Kidney capillary endothelial cell (primary cell): Measurements from ENCODE around the gene PTEN.
A peak's percentile ranks its signal among the peaks of the same experiment; 100 is the strongest.
"Not testable (repeated sequence)": the region's sequence is repeated elsewhere in the genome, so short reads cannot be mapped to it uniquely, and the experiment has no call there.

ENCODE experiments used
- DNase-seq: peaks from one replicate; pipeline ENCODE4 v3.0.0-alpha.2; 2018; ENCODE audit warnings: low spot score

The PTEN gene

GRCh38 chr10:87846023-87846422 lies 17.4 kb upstream of the PTEN start:
- DNase-seq, result no peak

GRCh38 chr10:87846711-87847110 lies 16.7 kb upstream of the PTEN start:
- not testable (repeated sequence) for DNase-seq

GRCh38 chr10:87847550-87847949 lies 15.9 kb upstream of the PTEN start:
- no peak for DNase-seq

DNA sequence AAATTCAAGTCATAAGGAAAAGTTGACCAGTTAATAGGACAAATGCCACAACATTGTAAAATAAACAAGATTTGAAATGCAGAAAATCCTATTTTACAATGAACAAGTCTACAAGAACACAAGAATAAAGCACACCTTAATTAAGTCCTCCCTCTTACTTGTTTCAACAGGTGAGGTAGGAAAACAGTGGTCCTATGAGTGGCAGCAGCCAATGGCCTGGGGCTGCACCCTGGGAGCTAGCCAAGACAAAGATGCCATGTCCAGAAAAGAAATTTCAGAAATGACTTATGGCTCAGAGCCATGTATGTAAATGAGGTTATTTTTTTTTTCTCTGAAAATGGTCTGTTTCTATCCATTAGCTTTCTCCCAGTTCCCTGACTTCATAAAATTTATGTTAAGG lies 14.4 kb upstream of the PTEN start:
- DNase-seq, result no peak

DNA sequence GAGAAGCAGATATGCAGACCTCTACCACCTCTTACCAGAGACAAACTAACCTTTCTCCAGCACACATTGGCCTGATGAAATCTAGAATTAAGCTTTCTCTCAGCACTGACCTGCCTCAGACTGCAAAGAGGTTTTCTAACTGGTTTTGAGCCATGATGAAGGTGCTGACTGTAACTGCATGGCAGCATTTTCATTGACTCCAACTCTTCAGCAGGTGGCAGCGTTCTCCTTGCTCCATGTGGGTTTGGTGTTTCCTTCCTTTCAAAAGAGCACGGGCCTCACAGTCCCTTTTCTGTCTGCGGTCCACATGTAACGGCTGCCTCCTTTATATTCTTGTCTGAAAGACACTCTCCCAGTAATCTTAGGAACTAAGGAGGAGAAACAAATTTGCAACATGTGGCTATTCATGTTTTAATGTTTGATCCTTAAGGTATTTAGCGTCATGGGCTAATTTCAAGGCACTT lies 12.7 kb upstream of the PTEN start:
- peak; percentile 29 for DNase-seq

GRCh38 chr10:87852089-87852488 lies 11.3 kb upstream of the PTEN start:
- no peak for DNase-seq

DNA sequence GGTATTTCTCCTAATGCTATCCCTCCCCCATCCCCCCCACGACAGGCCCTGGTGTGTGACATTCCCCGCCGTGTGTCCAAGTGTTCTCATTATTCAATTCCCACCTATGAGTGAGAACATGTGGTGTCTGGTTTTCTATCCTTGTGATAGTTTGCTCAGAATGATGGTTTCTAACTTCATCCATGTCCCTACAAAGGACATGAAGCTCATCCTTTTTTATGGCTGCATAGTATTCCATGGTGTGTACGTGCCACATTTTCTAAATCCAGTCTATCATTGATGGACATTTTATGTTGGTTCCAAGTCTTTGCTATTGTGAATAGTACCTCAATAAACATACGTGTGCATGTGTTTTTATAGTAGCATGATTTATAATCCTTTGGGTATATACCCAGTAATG lies 8.2 kb upstream of the PTEN start:
- DNase-seq, result not testable (repeated sequence)

- DNase-seq, result not testable (repeated sequence)
Measured at GRCh38 chr10:87855665-87856064, 7.8 kb upstream of the PTEN start.

DNA sequence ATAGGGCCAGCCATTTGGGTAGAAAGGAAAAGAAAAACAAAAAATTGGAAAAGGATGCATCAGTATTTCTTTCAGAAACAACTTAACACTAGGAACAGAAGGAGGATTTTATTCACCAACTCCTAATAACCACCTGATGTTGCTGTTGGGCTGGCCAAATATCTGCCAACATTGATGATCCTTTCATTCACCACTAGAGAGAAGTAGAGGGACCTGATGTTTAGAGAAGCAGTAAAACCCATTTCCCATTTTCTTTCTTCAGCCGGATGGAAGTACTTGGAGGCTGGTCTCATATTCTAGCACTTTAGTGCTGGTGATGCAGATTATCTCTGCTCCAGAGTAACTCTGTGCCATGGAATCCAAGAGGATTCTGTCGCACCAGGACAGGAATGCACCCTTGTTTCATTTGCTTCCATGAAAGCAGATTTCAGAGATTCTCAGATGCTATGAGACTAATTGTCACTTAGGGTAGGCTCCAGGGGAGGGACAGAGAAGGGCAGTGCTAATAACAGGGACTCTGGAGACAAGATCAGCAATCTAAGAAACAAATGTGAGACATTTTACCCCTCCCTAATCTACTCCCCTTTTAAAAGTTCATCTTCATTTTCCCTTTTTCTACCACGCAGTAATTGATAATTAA lies 3.1 kb upstream of the PTEN start:
- peak; percentile 57 for DNase-seq

DNA sequence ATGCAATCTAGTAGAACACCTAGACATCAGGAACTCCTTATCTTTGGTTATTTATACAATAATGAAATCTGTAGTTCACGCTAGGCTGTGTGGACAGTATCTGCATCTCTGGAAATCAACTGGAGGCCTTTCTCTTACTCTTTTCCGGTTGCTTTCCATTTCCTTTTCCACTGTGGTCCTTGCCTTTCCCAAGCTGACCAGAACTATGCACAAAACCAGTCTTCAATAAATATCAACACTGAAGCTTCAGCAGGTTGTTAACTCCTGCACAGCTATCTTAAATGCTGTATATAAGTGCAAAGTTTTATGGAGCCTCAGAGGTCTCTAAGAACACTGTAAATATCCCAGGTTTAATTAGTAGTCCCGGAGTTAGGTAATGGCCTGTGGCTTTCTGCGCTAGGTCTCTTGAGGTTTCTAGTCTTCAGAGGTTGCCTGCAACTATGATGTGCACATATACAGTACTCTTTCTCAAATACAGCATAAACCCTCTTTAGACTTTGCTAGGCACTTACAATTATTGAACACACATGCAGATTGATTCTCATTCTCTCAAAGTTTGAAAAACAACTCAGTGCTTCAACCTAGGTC lies 2.5 kb upstream of the PTEN start:
- no peak for DNase-seq

- peak; percentile 39 for DNase-seq
Measured at GRCh38 chr10:87861566-87861952, 1.9 kb upstream of the PTEN start.

DNA sequence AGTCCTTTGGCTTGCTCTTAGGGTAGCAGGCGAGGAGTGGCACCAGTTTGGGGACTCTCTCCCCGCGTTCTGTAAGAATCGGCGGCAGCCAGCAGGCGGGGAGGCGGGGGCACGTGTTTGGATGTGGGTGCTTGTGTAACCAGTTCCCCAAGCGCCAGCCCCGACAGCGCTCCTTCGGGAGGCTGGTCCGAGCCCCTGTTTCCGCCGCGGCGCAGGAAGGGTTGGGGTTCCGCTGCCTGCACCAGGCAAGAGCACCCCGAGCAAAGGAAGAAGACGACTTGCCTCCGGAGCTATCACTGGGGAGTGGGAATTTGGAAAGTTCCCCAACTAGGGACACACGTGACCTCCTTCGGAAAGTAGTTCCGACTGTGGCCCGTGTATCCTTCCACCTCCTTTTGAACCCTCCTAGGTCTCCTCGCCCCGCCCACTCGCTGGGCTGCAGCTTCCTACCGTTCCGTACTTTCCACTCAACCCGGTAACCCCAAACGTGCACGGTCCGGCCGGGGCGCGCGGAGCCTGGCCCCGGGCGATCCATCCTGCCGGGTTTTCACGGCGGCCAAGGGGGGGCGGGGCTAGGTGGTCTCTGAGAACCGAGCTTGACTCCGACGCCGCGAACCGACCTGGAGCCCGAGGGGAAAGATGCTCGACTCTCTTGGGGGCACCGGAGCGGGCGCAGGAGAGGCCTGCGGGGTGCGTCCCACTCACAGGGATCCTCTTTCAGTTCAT lies 1.3 kb upstream of the PTEN start:
- peak; percentile 89 for DNase-seq

GRCh38 chr10:87862679-87863052 lies 759 bp upstream of the PTEN start:
- peak; percentile 41 for DNase-seq

- DNase-seq, result not testable (repeated sequence)
Measured at GRCh38 chr10:87863951-87864495, 598 bp downstream of the PTEN start.

- DNase-seq, result peak; percentile 26
Measured at GRCh38 chr10:87864496-87865059, 1.2 kb downstream of the PTEN start.

GRCh38 chr10:87865241-87865881 lies 1.9 kb downstream of the PTEN start:
- DNase-seq, result no peak

DNA sequence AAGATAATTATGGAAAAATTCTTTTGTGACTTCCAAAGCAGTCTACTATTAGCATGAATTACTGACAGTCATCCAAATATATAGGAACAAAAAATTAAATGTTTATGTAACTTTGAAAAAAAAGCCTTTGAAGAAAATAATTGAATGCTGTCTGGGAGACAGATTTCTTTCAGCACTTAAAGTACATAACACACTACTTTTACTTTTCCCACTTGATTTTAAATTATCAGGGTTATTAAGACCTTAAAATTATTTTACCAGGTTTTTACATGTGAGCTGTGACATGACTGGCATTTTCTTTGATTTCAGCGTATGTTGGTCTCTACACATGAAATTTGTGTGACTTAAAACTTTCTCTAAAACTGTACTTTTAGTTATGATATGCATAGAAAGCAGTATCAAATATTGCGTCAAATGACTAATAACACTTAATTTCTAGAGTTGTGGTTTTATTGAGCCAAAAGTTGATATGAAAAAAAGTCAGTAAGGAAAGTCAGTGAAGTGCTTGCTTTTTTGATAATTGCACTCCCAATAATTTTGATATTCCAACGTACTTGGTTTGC lies 3.1 kb downstream of the PTEN start:
- no peak for DNase-seq

GRCh38 chr10:87867453-87867852 lies 4.0 kb downstream of the PTEN start:
- DNase-seq, result no peak

- no peak for DNase-seq
Measured at GRCh38 chr10:87868277-87868676, 4.9 kb downstream of the PTEN start.

GRCh38 chr10:87869139-87869538 lies 5.7 kb downstream of the PTEN start:
- not testable (repeated sequence) for DNase-seq

DNA sequence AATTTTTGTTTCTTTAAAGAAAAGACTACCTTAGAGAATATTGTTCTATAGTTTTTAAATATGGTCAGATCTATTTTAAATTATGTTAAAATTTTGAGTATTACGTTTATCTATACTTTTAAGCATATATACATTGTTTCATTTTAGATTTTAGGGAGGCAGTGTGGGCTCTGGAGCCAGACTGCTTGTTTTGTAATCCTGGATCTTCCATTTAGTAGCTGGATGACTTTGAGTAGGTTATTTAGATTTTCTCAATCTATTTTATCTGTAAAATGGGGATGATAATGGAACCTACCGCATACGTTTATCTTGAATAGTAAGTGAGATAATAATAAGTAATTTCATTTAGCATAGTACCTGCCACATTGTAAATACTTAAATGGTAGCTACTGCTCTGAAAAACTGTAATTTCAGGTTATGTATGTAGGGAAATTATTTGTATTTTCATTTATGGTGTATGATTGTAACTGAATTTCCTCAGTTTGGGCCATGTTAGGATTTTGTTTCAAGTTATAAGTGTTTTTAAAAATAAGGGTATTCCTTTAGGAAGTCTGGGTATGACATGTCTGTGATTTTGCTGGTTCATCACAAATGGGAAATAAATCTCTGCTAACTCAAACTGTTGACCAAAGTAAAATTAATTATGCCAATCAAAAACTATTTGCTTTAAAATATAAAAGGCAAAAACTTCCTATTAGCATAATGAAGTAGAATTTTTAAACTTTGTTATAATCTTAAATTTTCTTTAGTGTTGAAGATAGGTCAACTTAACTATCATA lies 6.5 kb downstream of the PTEN start:
- no peak for DNase-seq
